ENCODE measurements around the gene EGFLAM.

Gene EGFLAM

GRCh38 chr5:38479315-38479904, 221.1 kb downstream of the EGFLAM start:
- no peak for DNase-seq

GRCh38 chr5:38483805-38484398, 225.5 kb downstream of the EGFLAM start:
- no peak for DNase-seq

- no peak for DNase-seq
These were observed 235.8 kb downstream of the EGFLAM start for GRCh38 chr5:38494175-38494574.

- no peak for DNase-seq
These were observed 236.4 kb downstream of the EGFLAM start for GRCh38 chr5:38494763-38495162.

GRCh38 chr5:38497946-38498345, 239.6 kb downstream of the EGFLAM start:
- no peak for DNase-seq

GRCh38 chr5:38500573-38501260, 242.4 kb downstream of the EGFLAM start:
- DNase-seq, result no peak

GRCh38 chr5:38506302-38506701, 247.9 kb downstream of the EGFLAM start:
- DNase-seq, result no peak

GRCh38 chr5:38509185-38509584, 250.8 kb downstream of the EGFLAM start:
- no peak for DNase-seq

Measured in CD4-positive, alpha-beta T cell treated with Interleukin-12 subunit alpha and Interleukin-12 subunit beta, for 1 hour (primary cell).